ENCODE measurements around the gene PAQR3. TPM values are rescaled to one million over a fixed set of nuclear protein-coding genes. Genes with fewer than 3 reads are reported as not detected.
A peak's percentile ranks its signal among the peaks of the same experiment; 100 is the strongest.

PAQR3 gene
- total RNA-seq, 1 donor from 2014 or later: 10.6 TPM

DNA sequence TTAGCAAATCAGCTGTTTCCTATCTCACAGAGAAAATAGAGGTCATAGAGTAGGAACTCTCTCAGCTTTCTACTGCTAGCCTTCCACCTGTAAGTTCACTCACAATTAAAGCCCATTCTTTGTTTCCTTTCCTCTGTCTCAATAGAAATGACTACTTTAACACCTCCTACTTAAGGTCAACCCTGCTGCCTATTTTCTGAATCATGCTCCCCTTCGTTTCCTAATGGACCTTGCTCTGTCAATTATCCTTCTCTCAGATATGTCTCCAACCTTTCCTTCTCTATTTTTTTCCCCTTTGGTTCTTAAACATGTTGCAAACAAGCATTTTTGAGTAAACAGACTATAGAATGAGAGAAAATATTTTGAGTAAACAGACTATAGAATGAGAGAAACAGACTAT is 5.1 kb upstream of the PAQR3 start:
- TF ChIP-seq, protein P1, sequence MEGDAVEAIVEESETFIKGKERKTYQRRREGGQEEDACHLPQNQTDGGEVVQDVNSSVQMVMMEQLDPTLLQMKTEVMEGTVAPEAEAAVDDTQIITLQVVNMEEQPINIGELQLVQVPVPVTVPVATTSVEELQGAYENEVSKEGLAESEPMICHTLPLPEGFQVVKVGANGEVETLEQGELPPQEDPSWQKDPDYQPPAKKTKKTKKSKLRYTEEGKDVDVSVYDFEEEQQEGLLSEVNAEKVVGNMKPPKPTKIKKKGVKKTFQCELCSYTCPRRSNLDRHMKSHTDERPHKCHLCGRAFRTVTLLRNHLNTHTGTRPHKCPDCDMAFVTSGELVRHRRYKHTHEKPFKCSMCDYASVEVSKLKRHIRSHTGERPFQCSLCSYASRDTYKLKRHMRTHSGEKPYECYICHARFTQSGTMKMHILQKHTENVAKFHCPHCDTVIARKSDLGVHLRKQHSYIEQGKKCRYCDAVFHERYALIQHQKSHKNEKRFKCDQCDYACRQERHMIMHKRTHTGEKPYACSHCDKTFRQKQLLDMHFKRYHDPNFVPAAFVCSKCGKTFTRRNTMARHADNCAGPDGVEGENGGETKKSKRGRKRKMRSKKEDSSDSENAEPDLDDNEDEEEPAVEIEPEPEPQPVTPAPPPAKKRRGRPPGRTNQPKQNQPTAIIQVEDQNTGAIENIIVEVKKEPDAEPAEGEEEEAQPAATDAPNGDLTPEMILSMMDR (IDR thresholded peaks at IDR 0.05): no peak

DNA sequence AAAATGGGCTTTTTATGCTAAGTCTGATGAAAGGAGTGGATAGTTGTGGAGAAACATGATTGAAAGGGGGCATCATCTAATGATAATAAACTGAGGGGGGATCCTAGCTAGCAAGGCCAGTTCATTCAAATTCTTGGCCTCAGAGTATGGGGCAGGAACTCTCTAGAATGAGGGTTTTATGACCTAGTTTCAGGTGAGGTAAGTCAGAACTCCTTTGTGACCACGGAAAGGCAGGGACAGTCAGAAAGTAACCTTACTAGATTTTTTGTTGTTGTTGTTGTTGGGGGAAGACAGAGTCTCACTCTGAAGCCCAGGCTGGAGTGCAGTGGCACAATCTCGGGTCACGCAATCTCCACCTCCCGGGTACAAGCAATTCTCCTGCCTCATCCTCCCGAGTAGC is 1.5 kb upstream of the PAQR3 start:
- Histone ChIP-seq H3K9me3 (no peaks in the 10 kb centered on the region), H3K27ac (no peak overlapping the region), H3K4me3 (no peak overlapping the region), H3K4me1 (peaks cover 33% of the 10 kb centered on the region), H3K36me3 (no peaks in the 10 kb centered on the region), H3K27me3 (no peaks in the 10 kb centered on the region)
- TF ChIP-seq POLR2A (IDR thresholded peaks at IDR 0.05): no peak
- TF ChIP-seq, protein P1 (IDR thresholded peaks at IDR 0.05): no peak
- TF ChIP-seq POLR2AphosphoS5 (IDR thresholded peaks at IDR 0.05; ENCODE audit: insufficient read depth in 1 of 2, low read depth in 1 of 2): no peak
- intact Hi-C loops (cut with DNase I): no loop called here
- DNase-seq (ENCODE audit: extremely low spot score in 2 of 2): no peak

More for the DNA sequence above, 5.1 kb upstream of the PAQR3 start:
- Histone ChIP-seq H3K27me3 (no peaks in the 10 kb centered on the region), H3K27ac (no peak overlapping the region), H3K36me3 (no peaks in the 10 kb centered on the region), H3K9me3 (no peaks in the 10 kb centered on the region), H3K4me3 (no peak overlapping the region), H3K4me1 (peaks cover 7% of the 10 kb centered on the region)
- DNase-seq (ENCODE audit: extremely low spot score in 2 of 2): no peak
- intact Hi-C loops (cut with DNase I): no loop called here

DNA sequence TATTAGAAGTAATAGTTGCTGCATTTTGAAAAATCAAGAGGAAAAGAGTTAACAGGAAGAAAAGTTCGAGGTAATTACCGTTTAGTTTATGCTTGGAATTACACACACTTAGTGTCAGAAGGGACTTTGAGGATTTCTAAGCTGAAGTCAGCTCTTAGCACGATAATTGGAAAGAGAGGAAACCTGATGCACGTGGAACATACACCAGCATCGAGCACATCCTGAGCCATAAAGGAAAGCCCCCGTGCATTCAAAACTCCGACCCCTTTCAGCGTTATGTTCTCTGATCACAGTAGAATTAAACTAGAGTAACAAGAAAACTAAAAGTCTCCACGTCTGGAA is 400 bp upstream of the PAQR3 start:
- peak overlapping the region; percentile 88 to 94 for H3K4me3 ChIP-seq
- no peak overlapping the region for H3K27ac ChIP-seq
- H3K4me1 ChIP-seq: peaks cover 33% of the 10 kb centered on the region
- DNase-seq (ENCODE audit: extremely low spot score in 2 of 2): no peak
- TF ChIP-seq, protein P1 (IDR thresholded peaks at IDR 0.05): no peak
- TF ChIP-seq POLR2A (IDR thresholded peaks at IDR 0.05): no peak
- H3K36me3 ChIP-seq: no peaks in the 10 kb centered on the region
- intact Hi-C loops (cut with DNase I): no loop called here
- H3K9me3 ChIP-seq: no peaks in the 10 kb centered on the region
- H3K27me3 ChIP-seq: no peaks in the 10 kb centered on the region

- no peak for DNase-seq (ENCODE audit: extremely low spot score in 2 of 2)
- Histone ChIP-seq H3K4me3 (peak overlapping the region; percentile 88 to 94), H3K36me3 (no peaks in the 10 kb centered on the region), H3K9me3 (no peaks in the 10 kb centered on the region), H3K4me1 (peaks cover 33% of the 10 kb centered on the region), H3K27ac (peak overlapping the region; percentile 87), H3K27me3 (no peaks in the 10 kb centered on the region)
- intact Hi-C loops (cut with DNase I): no loop called here
- no peak for TF ChIP-seq POLR2AphosphoS5 (IDR thresholded peaks at IDR 0.05; ENCODE audit: insufficient read depth in 1 of 2, low read depth in 1 of 2)
- no peak for TF ChIP-seq POLR2A (IDR thresholded peaks at IDR 0.05)
- TF ChIP-seq, protein P1 (IDR thresholded peaks at IDR 0.05): no peak
Measured at GRCh38 chr4:78938474-78938867, 767 bp downstream of the PAQR3 start.

DNA sequence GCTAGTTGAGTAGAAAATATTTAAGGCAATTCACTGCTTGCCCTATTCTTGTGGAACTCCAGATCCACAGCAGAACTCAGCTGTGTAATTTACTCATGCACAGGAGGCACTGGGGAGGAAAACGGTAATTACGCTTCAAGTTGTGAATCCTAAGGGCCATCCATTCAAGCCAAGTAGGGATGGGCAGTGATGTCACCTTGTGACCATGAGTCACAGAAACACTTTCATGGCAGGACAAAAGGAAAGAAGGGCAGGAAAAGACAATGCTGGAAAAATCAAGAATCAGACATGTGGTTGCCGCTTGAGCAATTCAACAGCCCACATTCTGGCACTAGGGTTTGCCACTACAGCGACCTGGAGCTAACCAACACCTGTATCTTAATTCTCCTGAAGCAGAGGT is 1.4 kb downstream of the PAQR3 start:
- Histone ChIP-seq H3K4me3 (peak overlapping the region in 1 of 2 donors; percentile 88), H3K4me1 (peaks cover 33% of the 10 kb centered on the region), H3K27ac (no peak overlapping the region), H3K27me3 (no peaks in the 10 kb centered on the region), H3K9me3 (no peaks in the 10 kb centered on the region), H3K36me3 (no peaks in the 10 kb centered on the region)
- DNase-seq (ENCODE audit: extremely low spot score in 2 of 2): no peak
- TF ChIP-seq POLR2AphosphoS5 (IDR thresholded peaks at IDR 0.05; ENCODE audit: insufficient read depth in 1 of 2, low read depth in 1 of 2) (no peak), POLR2A (IDR thresholded peaks at IDR 0.05) (no peak)
- TF ChIP-seq, protein P1 (IDR thresholded peaks at IDR 0.05): no peak
- intact Hi-C loops (cut with DNase I): no loop called here
